Measurements from ENCODE around the gene CMC2.

CMC2 gene

GRCh38 chr16:81006813-81007695, at the start of gene CMC2, which contains the start of gene CENPN:
CMC2 (minus strand) TSS chr16:81006885; CDS start chr16:80997394, 9,491 bp downstream.
CENPN (plus strand) TSS chr16:81007214; CDS start chr16:81011940, 4,726 bp downstream.
- peak; percentile 98 for DNase-seq

- no peak for DNase-seq
These were observed 47.1 kb upstream of the CMC2 start for GRCh38 chr16:81053761-81054160.

DNA sequence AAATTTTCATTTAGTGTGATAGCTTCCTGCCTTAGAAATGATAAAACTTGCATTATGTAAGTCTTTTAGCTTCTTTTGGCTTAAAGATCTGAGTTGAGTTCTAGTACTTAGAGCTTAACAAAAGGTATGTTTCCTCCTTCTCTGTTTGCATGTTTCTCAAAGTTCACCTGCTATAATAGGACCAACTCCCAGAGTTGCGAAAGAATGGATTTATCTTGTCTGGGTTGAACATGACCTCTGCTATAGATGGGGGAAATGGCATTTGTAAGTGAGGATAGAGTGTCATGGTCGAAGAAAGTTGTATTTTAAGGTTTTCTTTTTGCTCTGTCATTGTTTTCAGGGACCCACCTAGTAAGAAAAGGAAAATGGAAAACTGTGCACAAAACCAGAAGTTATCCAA, 36.1 kb upstream of the CMC2 start:
- DNase-seq = no peak

- no peak for DNase-seq
These were observed 35.0 kb upstream of the CMC2 start for GRCh38 chr16:81041696-81042095.

DNA sequence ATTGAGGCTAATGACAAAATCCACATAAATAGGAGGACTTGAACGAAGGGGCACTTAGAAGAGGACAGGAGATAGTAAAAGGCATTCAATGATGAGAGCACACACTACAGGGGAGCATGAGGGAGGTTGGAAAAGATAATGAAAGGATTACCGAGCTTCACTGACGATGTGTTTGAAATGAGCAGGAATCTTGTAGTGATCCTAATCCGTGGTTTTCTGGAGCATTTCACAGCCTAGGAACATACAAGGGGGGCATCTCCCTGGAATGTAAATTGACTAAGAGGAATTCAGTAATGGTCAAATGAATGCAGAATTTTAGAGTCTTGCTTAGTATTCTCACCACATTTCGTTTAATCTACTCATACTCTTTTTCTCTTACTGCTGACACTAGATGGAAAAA, 34.2 kb upstream of the CMC2 start:
- DNase-seq = no peak

DNA sequence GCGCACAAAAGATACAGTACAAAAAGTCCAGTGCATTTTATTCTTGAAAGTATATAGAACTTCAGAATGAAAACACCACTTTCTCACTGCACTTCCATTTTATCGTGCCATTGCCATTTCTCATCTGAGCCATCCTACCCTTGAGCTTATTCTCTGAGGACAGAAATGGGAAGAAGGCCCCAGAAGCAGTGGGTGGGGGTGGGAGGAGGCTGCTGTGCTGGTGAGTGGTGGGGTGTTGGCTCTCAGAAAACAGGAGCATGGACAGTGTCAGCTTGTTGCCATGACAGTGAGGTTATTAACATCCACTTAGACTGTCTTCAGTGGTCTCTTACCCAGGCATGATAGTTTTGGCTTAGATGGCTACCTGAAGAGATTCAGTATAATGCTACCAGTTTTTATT, 33.4 kb upstream of the CMC2 start:
- no peak for DNase-seq

DNA sequence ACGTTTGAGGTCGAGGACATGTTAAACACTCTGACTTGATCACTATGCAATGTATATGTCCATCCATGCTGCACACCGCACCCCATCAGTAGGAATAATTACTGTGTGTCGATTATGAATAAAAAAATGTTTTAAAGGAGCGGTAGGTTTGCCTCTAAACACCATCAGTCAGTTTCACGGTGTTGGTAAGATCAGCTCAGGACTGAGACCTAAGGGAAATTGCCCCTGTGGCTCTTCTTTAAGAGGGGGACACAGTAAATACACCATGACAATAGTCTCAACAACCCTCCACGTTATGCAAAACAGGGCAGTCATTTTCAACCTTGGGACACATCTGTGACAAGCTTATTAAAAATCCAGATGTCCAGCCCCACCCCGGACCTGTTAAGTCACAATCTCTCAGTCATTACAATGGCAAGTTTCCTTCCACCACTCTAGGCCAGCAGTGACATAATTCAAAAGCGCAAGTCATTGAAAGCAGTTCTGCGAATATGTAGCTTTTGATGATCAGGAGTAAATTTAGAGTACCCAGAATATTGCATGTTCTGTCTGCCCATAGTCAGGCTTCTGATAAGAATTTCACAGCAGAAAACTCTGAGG, 30.2 kb upstream of the CMC2 start:
- peak; percentile 73 for DNase-seq

- DNase-seq = peak; percentile 21
These were observed 29.5 kb upstream of the CMC2 start for GRCh38 chr16:81035975-81036750.

GRCh38 chr16:81035398-81035974, 28.8 kb upstream of the CMC2 start, which contains the start of gene ATMIN:
ATMIN (plus strand) TSS chr16:81035842; CDS start chr16:81035871, 29 bp downstream.
- DNase-seq = peak; percentile 87

DNA sequence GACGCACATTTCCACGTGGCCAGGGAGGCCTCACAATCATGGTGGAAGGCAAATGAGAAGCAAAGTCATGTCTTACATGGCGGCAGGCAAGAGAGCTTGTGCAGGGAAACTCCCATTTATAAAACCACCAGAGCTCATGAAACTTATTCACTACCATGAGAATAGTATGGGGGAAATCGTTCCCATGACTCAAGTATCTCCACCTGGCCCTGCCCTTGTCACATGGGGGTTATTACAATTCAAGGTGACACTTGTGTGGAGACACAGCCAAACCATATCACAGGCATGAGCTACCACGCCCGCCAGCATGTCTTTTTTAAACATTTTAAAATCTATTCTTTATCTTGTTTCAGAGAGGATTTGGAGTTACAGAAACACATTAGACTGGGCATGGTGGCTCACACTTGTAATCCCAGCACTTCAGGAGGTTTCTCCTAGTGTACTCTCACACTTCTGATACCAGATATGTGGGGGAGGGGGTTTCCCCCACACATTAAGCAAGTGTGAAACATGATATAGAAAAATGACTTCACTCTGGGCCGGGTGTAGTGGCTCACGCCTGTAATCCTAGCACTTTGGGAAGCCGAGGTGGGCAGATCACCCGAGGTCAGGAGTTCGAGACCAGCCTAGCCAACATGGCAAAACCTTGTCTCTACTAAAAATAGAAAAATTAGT, 23.4 kb upstream of the CMC2 start:
- no peak for DNase-seq

DNA sequence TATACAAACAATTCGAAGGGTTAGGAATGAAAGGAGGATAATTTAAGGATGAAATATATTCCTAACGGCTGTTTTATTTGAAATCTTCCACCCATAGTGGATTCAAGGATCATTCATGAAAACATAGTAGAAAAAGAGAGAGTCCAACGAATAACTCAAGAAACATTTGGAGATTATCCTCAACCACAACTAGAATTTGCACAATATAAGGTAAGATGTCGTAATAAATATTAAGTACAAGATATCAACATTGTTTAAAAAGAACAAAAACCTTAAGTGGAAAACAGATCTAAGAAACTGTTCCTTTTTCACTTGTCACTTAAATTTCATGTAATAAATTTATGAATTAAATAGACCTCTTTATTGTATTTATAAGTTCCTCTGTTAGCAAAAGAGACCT, 19.7 kb upstream of the CMC2 start:
- DNase-seq = no peak

GRCh38 chr16:81018496-81018895, 11.8 kb upstream of the CMC2 start:
- no peak for DNase-seq

DNA sequence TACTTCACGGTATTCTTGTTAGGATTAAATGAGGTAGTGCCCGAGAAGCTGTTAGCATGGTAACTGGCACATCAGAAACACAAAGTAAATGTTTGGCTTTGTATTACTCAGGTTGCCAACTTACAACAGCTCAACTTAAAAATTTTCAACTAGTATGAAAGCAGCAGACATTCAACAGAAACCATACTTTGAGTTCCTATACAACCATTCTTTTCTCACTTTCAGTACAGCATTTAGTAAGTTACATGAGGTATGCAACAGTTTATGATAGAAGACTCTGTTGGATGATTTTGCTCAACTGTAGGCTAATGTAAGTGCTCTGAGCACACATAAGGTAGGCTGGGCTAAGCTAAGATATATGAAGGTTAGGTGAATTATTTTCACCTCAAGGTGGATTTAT, 8.0 kb upstream of the CMC2 start:
- DNase-seq = no peak

- no peak for DNase-seq
These were observed 6.3 kb upstream of the CMC2 start for GRCh38 chr16:81012974-81013373.

DNA sequence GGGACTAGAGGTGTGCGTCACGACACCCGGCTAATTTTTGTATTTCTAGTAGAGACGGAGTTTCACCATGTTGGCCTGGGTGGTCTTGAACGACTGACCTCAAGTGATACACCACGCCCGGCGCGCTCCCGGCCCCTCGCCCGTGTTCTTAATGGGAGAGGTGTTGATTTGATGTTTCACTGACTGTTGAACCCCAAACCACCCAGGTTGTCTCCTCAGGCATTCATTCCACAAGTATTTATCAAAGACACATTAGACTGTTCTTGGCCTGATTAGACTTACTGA, 1.8 kb upstream of the CMC2 start:
- DNase-seq = no peak

DNA sequence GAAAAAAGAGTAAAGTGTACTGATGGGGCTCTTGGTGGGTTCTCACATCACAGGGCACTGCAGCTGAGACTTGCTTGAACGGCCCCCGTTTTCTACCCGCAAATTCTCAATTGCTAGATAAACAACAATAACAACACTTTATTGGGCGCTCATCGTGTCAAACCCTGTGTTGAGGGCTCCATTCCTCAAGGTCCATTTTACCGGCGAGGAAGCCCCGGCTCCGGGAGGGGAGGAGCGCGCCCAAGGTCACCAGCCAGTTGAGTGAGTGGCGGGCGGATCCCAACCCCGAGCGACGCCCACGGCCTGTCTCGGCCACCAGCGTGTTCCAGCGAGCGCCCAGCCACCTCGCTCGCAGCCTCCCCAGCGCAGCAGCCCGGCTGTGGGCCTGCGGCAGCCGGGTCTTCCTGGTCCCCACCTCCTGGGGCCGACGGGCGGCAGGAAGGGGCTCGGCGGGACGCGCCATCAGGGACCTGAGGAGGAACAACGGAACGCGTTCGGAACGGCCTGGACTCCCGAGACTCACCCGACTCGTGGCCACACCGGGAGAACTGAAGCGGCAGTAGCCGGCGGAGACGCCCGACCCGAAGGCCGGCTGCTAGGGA, 373 bp downstream of the CMC2 start:
- peak; percentile 76 for DNase-seq

- peak; percentile 30 for DNase-seq
These were observed 999 bp downstream of the CMC2 start for GRCh38 chr16:81005610-81006161.

DNA sequence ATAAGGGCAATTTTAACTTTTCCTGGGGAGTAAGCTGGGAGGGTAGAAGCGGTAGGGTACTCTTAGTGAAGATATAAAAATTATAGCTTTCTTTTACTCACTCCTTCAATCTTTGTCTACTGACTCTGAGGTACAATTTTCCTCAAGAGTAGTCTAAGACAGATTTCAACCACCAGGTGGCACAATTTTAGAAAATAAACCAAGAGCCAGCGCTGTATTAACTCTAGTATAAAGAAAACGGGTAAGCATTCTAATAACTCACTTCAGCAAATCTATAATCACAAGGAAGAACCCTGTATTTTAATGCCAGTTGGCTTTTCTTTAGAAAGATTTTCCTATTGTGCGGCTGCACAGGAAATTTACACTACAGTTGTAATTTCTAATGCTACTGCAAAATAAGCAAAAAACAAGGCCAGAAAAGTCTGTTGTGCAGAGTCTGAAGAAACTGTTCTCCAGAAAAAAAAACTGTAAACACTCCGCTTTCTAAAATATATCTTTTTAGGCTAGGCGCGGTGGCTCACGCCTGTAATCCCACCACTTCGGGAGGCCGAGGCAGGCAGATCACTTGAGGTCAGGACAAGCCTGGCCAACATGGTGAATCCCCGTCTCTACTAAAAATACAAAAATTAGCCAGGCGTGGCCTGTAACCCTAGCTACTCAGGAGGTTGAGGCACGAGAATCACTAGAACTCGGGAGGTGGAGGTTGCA, 1.9 kb downstream of the CMC2 start:
- peak; percentile 81 for DNase-seq

DNA sequence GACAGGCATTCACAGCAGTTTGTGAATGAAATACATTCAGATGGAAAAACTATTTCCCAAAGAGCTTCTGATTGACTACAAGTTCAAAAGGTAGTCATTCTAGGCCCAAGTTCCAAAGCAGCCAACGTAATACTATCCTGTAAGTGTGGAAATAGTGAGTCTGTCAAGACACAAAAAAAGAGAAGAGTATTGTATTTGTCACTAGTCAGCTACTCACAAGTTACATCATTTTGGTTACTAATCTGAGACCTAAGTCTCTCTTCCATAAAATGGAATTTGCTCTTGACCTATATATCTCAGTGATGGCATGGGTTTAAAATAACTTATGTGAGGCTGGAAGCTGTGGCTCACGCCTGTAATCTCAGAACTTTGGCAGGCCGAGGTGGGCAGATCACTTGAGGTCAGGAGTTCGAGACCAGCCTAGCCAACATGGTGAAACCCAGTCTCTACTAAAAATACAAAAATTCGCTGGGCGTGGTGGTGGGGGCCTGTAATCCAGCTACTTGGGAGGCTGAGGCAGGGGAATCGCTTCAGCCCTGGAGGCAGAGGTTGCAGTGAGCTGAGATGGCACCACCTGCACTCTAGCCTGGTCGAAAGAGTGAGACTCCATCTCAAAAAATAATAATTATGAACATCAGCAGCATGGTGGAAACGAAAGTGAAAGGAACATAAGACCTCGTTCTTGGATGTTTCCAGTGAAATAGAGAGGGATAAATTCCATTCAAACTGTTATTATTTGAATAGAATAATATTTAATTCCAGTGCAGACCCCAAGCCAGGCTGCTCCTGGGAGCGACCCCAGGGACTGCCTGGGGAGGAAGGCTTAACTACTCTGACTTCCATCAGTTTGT, 2.9 kb downstream of the CMC2 start:
- no peak for DNase-seq

DNA sequence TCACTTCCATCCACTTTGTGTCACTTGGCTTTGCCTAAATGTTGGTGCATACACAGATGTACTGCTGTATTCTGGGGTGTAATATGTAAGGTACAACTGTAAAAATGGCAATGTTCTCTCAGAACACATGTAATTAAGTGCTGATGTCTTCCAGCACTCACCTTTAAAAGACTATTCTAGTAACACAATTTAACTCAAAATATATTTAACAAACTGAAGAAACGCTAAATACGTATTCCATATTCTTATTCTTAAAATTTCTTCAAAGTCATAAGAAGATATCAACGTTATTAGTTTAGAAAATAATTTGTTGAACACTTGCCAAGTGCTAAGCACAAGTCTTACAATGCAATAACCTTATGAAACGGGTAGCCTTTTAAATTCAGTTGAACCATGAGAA, 3.6 kb downstream of the CMC2 start:
- DNase-seq = no peak
